Activated CD8-positive, alpha-beta T cell treated with anti-CD3 and anti-CD28 coated beads for 36 hours (primary cell): ENCODE results near the gene ITPRIPL1. TPM values are rescaled to one million over a fixed set of nuclear protein-coding genes. Genes with fewer than 3 reads are reported as not detected.

Experiments used
- ATAC-seq: fragments of 200-7000 bp; cut with Tn5 transposase; one replicate; pipeline ENCODE4 v1.10.0; 2021; ENCODE audit warnings: mild to moderate bottlenecking, moderate library complexity
- CTCF ChIA-PET: fragments of 350-600 bp; sonication (Branson Sonifier 250); formaldehyde crosslinking; loops from one replicate; lab custom pipeline; 2021; ENCODE audit warnings: antibody characterized with exemption; lab: Charles Lee
- POLR2A ChIA-PET: fragments of 350-600 bp; sonication (Branson Sonifier 250); formaldehyde crosslinking; loops from one replicate; lab custom pipeline; 2021; ENCODE audit warnings: antibody characterized with exemption; lab: Charles Lee
- DNase-seq: peaks from one replicate; pipeline ENCODE4 v3.0.0-alpha.2; 2020
- H3K27ac Mint-ChIP-seq: one replicate; pipeline ENCODE4 v1.8.0; 2021; ENCODE audit warnings: mild to moderate bottlenecking, mixed read lengths
- H3K27me3 Mint-ChIP-seq: one replicate; pipeline ENCODE4 v1.8.0; 2021; ENCODE audit warnings: mixed read lengths
- H3K36me3 Mint-ChIP-seq: one replicate; pipeline ENCODE4 v1.8.0; 2021; ENCODE audit warnings: low read depth, mixed read lengths
- H3K4me1 Mint-ChIP-seq: one replicate; pipeline ENCODE4 v1.8.0; 2021; ENCODE audit warnings: low read depth, mixed read lengths
- H3K4me3 Mint-ChIP-seq: one replicate; pipeline ENCODE4 v1.8.0; 2021; ENCODE audit warnings: mild to moderate bottlenecking, moderate library complexity, mixed read lengths
- H3K9me3 Mint-ChIP-seq: one replicate; pipeline ENCODE4 v1.8.0; 2021; ENCODE audit warnings: mixed read lengths
- CTCF ChIP-seq: fragments of 200-600 bp; IDR thresholded peaks from one replicate; pipeline ENCODE4 v1.8.0; 2022; ENCODE audit warnings: antibody characterized with exemption, mild to moderate bottlenecking
- intact Hi-C: fragments of 100-400 bp; cut with micrococcal nuclease; formaldehyde crosslinking; loops from one replicate; pipeline ENCODE4 v1.10.0; 2022
- total RNA-seq, 2 experiments: library from RNA; stranded (reverse); gene quantifications; one replicate each; pipeline ENCODE4 v1.2.3, GENCODE V29; 2021

Gene ITPRIPL1
- total RNA-seq, 2 experiments from 2014 or later, result 28.2 to 32.6 TPM

- no peak overlapping the region for H3K27ac Mint-ChIP-seq
- DNase-seq, result no peak
- ChIA-PET POLR2A (interaction anchor here (1.7 kb wide), 1 partner anchor 24 kb away, joined by 5 read pairs; the partner anchor contains the start of gene SNRNP200), CTCF (no interaction called here)
- no peak for TF ChIP-seq CTCF
- H3K36me3 Mint-ChIP-seq, result peaks cover 44% of the 10 kb centered on the region
- H3K9me3 Mint-ChIP-seq, result no peaks in the 10 kb centered on the region
- intact Hi-C loops, result no loop called here
- H3K4me1 Mint-ChIP-seq, result peaks cover 40% of the 10 kb centered on the region
- ATAC-seq, result no peak
- no peaks in the 10 kb centered on the region for H3K27me3 Mint-ChIP-seq
- no peak overlapping the region for H3K4me3 Mint-ChIP-seq
Observed at GRCh38 chr2:96330407-96330806, 5.3 kb downstream of the ITPRIPL1 start.

- H3K4me3 Mint-ChIP-seq, result peak overlapping the region; percentile 43
- ChIA-PET CTCF (interaction anchor here (0.7 to 4.9 kb wide), 7 partner anchors 9 to 450 kb away, joined by 3 to 17 read pairs (median 3); partner anchors contain the start of gene ITPRIPL1), POLR2A (interaction anchor here (1.0 to 6.4 kb wide), 4 partner anchors 10 to 28 kb away, joined by 3 to 112 read pairs (median 20); partner anchors contain the start of genes ITPRIPL1 and SNRNP200)
- H3K9me3 Mint-ChIP-seq, result no peaks in the 10 kb centered on the region
- peaks cover 28% of the 10 kb centered on the region for H3K36me3 Mint-ChIP-seq
- peak overlapping the region; percentile 21 for H3K27ac Mint-ChIP-seq
- peaks cover 31% of the 10 kb centered on the region for H3K4me1 Mint-ChIP-seq
- ATAC-seq (no peak), DNase-seq (no peak)
- TF ChIP-seq CTCF, result no peak
- no peaks in the 10 kb centered on the region for H3K27me3 Mint-ChIP-seq
- intact Hi-C loops, result no loop called here
Observed at GRCh38 chr2:96333708-96334107, 8.6 kb downstream of the ITPRIPL1 start.

GRCh38 chr2:96336104-96336775, 11.1 kb downstream of the ITPRIPL1 start:
- no peak for TF ChIP-seq CTCF
- Mint-ChIP-seq H3K36me3 (peaks cover 33% of the 10 kb centered on the region), H3K4me3 (peak overlapping the region; percentile 97), H3K27me3 (no peaks in the 10 kb centered on the region), H3K9me3 (no peaks in the 10 kb centered on the region), H3K27ac (peak overlapping the region; percentile 85), H3K4me1 (peaks cover 41% of the 10 kb centered on the region)
- CTCF ChIA-PET, result interaction anchor here (1.0 to 4.9 kb wide), 7 partner anchors 8 to 344 kb away, joined by 3 to 17 read pairs (median 5); partner anchors contain the start of gene ITPRIPL1
- no peak for ATAC-seq
- POLR2A ChIA-PET, result interaction anchor here (0.6 to 6.4 kb wide), 12 partner anchors 9 to 196 kb away, joined by 3 to 112 read pairs (median 4); partner anchors contain the start of genes ITPRIPL1 and SNRNP200
- no peak for DNase-seq
- intact Hi-C loops, result no loop called here

- ChIA-PET POLR2A (interaction anchor here (0.7 to 6.4 kb wide), 8 partner anchors 13 to 194 kb away, joined by 3 to 112 read pairs (median 4); partner anchors contain the start of genes ITPRIPL1 and SNRNP200), CTCF (interaction anchor here (1.7 to 1.9 kb wide), 2 partner anchors 35 to 71 kb away, joined by 5 to 6 read pairs; no protein-coding TSS in a partner anchor)
- DNase-seq, result no peak
- H3K27ac Mint-ChIP-seq, result no peak overlapping the region
- no peaks in the 10 kb centered on the region for H3K27me3 Mint-ChIP-seq
- H3K9me3 Mint-ChIP-seq, result no peaks in the 10 kb centered on the region
- intact Hi-C loops, result no loop called here
- peaks cover 47% of the 10 kb centered on the region for H3K4me1 Mint-ChIP-seq
- ATAC-seq, result no peak
- H3K4me3 Mint-ChIP-seq, result peak overlapping the region; percentile 97
- H3K36me3 Mint-ChIP-seq, result peaks cover 39% of the 10 kb centered on the region
- TF ChIP-seq CTCF, result no peak
Observed at GRCh38 chr2:96336873-96337272, 11.8 kb downstream of the ITPRIPL1 start.
